ENCODE data around the gene RASSF10. TPM values are rescaled to one million over a fixed set of nuclear protein-coding genes. Genes with fewer than 3 reads are reported as not detected.

RASSF10 gene
- total RNA-seq, 1 experiment from 2014 or later = not detected

DNA sequence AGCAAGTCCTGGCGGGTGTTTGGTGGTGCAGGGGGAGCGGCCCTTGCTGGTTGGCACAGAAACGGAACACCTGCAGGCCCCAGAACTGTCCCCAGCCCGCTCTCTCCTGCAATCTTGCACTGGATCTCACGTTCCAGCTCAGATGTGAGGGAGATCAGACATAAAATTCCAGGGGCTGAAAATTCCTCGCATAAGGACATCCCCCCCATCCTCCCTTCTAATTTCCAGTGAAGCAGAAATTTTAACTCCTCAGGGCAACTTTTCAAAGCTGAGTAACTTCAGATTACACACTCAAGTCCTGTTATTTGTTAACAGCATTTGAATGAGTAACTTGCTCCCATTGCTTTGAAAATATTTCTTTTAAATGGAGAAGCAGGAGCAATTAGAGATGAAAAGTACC is 40.3 kb upstream of the RASSF10 start:
- H3K4me1 ChIP-seq (ENCODE audit: low read length) = no peaks in the 10 kb centered on the region
- no peaks in the 10 kb centered on the region for H4K20me1 ChIP-seq (ENCODE audit: insufficient read depth, low read depth, low read length)
- no peak overlapping the region for H2AFZ ChIP-seq (ENCODE audit: low read length)
- H3K4me2 ChIP-seq (ENCODE audit: low read depth, low read length, poor library complexity, severe bottlenecking) = no peak overlapping the region
- no peaks in the 10 kb centered on the region for H3K79me2 ChIP-seq (ENCODE audit: low read length)
- DNase-seq = no peak
- no peaks in the 10 kb centered on the region for H3K9me2 ChIP-seq (replicated peaks; ENCODE audit: insufficient read depth, low read length)
- H3K27ac ChIP-seq (ENCODE audit: low read length) = no peak overlapping the region
- no peaks in the 10 kb centered on the region for H3K36me3 ChIP-seq (ENCODE audit: insufficient read depth, low read length)
- peaks cover 1% of the 10 kb centered on the region; the same call in 1 of the 2 replicates for H3K27me3 ChIP-seq (ENCODE audit: low read length)
- H3K9ac ChIP-seq (ENCODE audit: low read length) = no peak overlapping the region
- no peak overlapping the region for H3K4me3 ChIP-seq (ENCODE audit: low read length)
- H3K9me3 ChIP-seq (ENCODE audit: low read length) = no peaks in the 10 kb centered on the region

GRCh38 chr11:12971955-12972354 is 37.2 kb upstream of the RASSF10 start:
- Histone ChIP-seq H3K9me2 (replicated peaks; ENCODE audit: insufficient read depth, low read length) (no peaks in the 10 kb centered on the region), H3K27ac (ENCODE audit: low read length) (no peak overlapping the region), H4K20me1 (ENCODE audit: insufficient read depth, low read depth, low read length) (no peaks in the 10 kb centered on the region), H3K9ac (ENCODE audit: low read length) (no peak overlapping the region), H3K27me3 (ENCODE audit: low read length) (peaks cover 6% of the 10 kb centered on the region; the same call in 1 of the 2 replicates), H3K4me3 (ENCODE audit: low read length) (no peak overlapping the region), H3K4me2 (ENCODE audit: low read depth, low read length, poor library complexity, severe bottlenecking) (no peak overlapping the region), H3K4me1 (ENCODE audit: low read length) (no peaks in the 10 kb centered on the region), H3K79me2 (ENCODE audit: low read length) (no peaks in the 10 kb centered on the region), H3K9me3 (ENCODE audit: low read length) (no peaks in the 10 kb centered on the region), H3K36me3 (ENCODE audit: insufficient read depth, low read length) (no peaks in the 10 kb centered on the region), H2AFZ (ENCODE audit: low read length) (no peak overlapping the region)
- DNase-seq = no peak

DNA sequence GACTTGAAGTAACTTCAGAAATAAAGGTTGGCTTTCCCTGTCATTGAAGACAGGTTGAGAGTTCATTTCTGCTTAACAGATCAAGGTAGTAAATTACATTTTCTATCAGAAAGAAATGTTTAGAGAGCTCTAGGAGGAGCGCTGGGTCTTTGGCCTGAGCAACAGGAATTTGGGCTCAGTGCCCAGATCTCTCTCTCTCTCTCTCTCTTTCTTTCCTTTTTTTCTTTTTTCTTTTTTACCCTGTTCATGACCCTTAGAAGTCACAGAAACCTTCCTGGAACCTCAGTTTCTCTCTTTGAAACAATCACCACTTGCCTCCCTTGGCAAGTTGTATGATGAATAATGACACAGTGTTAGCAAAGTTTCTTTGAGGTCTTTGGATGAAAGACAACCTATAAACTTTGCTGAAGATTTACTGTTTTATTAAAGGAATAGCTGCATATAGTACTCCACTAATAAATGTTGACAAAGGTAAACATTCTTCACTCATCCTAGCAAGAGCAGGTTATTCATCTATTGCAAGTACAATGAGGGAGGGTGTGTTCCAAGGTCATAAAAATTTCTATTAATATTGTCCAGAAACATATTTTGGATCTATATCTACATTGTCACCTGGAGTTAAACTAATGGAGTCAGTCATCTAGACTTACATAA is 35.5 kb upstream of the RASSF10 start:
- no peaks in the 10 kb centered on the region for H3K79me2 ChIP-seq (ENCODE audit: low read length)
- no peak overlapping the region for H3K9ac ChIP-seq (ENCODE audit: low read length)
- H3K27ac ChIP-seq (ENCODE audit: low read length) = no peak overlapping the region
- H3K36me3 ChIP-seq (ENCODE audit: insufficient read depth, low read length) = no peaks in the 10 kb centered on the region
- H3K4me2 ChIP-seq (ENCODE audit: low read depth, low read length, poor library complexity, severe bottlenecking) = no peak overlapping the region
- H3K9me3 ChIP-seq (ENCODE audit: low read length) = no peaks in the 10 kb centered on the region
- no peaks in the 10 kb centered on the region for H4K20me1 ChIP-seq (ENCODE audit: insufficient read depth, low read depth, low read length)
- no peak for DNase-seq
- H3K9me2 ChIP-seq (replicated peaks; ENCODE audit: insufficient read depth, low read length) = no peaks in the 10 kb centered on the region
- H2AFZ ChIP-seq (ENCODE audit: low read length) = no peak overlapping the region
- H3K4me1 ChIP-seq (ENCODE audit: low read length) = no peaks in the 10 kb centered on the region
- H3K4me3 ChIP-seq (ENCODE audit: low read length) = no peak overlapping the region
- peaks cover 6% of the 10 kb centered on the region; the same call in 1 of the 2 replicates for H3K27me3 ChIP-seq (ENCODE audit: low read length)

DNA sequence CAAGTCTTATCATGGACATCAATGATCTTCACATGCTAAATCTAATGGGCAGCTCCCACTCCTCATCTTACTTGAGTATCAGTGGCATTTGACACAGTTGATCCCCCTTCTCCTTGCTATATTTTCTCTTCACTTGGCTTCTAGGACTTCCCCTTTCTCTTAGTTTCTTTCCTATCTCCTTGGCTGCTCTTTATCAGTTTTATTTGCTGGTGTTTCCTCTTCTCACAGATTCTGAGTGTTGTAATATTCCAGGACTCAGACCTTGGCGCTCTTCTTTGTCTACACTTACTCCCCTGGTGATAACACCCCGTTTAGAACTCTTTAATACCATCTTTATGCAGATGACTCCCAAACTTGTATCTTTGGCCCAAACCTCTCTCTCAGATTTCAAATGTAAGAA is 33.9 kb upstream of the RASSF10 start:
- no peaks in the 10 kb centered on the region for H3K9me2 ChIP-seq (replicated peaks; ENCODE audit: insufficient read depth, low read length)
- H3K36me3 ChIP-seq (ENCODE audit: insufficient read depth, low read length) = no peaks in the 10 kb centered on the region
- H3K4me1 ChIP-seq (ENCODE audit: low read length) = no peaks in the 10 kb centered on the region
- no peak overlapping the region for H3K4me3 ChIP-seq (ENCODE audit: low read length)
- no peaks in the 10 kb centered on the region for H3K9me3 ChIP-seq (ENCODE audit: low read length)
- no peaks in the 10 kb centered on the region for H4K20me1 ChIP-seq (ENCODE audit: insufficient read depth, low read depth, low read length)
- H2AFZ ChIP-seq (ENCODE audit: low read length) = no peak overlapping the region
- H3K27me3 ChIP-seq (ENCODE audit: low read length) = peaks cover 6% of the 10 kb centered on the region; the same call in 1 of the 2 replicates
- no peak overlapping the region for H3K9ac ChIP-seq (ENCODE audit: low read length)
- no peaks in the 10 kb centered on the region for H3K79me2 ChIP-seq (ENCODE audit: low read length)
- H3K27ac ChIP-seq (ENCODE audit: low read length) = no peak overlapping the region
- no peak for DNase-seq
- H3K4me2 ChIP-seq (ENCODE audit: low read depth, low read length, poor library complexity, severe bottlenecking) = no peak overlapping the region

GRCh38 chr11:12979928-12980689 is 29.0 kb upstream of the RASSF10 start:
- no peaks in the 10 kb centered on the region for H3K79me2 ChIP-seq (ENCODE audit: low read length)
- H3K27ac ChIP-seq (ENCODE audit: low read length) = no peak overlapping the region
- no peak overlapping the region for H3K4me3 ChIP-seq (ENCODE audit: low read length)
- no peak overlapping the region for H3K4me2 ChIP-seq (ENCODE audit: low read depth, low read length, poor library complexity, severe bottlenecking)
- no peaks in the 10 kb centered on the region for H3K4me1 ChIP-seq (ENCODE audit: low read length)
- no peak overlapping the region for H2AFZ ChIP-seq (ENCODE audit: low read length)
- H3K9me2 ChIP-seq (replicated peaks; ENCODE audit: insufficient read depth, low read length) = no peaks in the 10 kb centered on the region
- H3K36me3 ChIP-seq (ENCODE audit: insufficient read depth, low read length) = no peaks in the 10 kb centered on the region
- no peak for DNase-seq
- H3K27me3 ChIP-seq (ENCODE audit: low read length) = no peaks in the 10 kb centered on the region
- H3K9me3 ChIP-seq (ENCODE audit: low read length) = no peaks in the 10 kb centered on the region
- H3K9ac ChIP-seq (ENCODE audit: low read length) = no peak overlapping the region
- no peaks in the 10 kb centered on the region for H4K20me1 ChIP-seq (ENCODE audit: insufficient read depth, low read depth, low read length)

- no peak for DNase-seq
- Histone ChIP-seq H3K4me2 (ENCODE audit: low read depth, low read length, poor library complexity, severe bottlenecking) (no peak overlapping the region), H3K9me3 (ENCODE audit: low read length) (no peaks in the 10 kb centered on the region), H3K27ac (ENCODE audit: low read length) (no peak overlapping the region), H3K79me2 (ENCODE audit: low read length) (no peaks in the 10 kb centered on the region), H2AFZ (ENCODE audit: low read length) (no peak overlapping the region), H3K4me3 (ENCODE audit: low read length) (no peak overlapping the region), H3K27me3 (ENCODE audit: low read length) (no peaks in the 10 kb centered on the region), H4K20me1 (ENCODE audit: insufficient read depth, low read depth, low read length) (no peaks in the 10 kb centered on the region), H3K9me2 (replicated peaks; ENCODE audit: insufficient read depth, low read length) (no peaks in the 10 kb centered on the region), H3K4me1 (ENCODE audit: low read length) (no peaks in the 10 kb centered on the region), H3K36me3 (ENCODE audit: insufficient read depth, low read length) (no peaks in the 10 kb centered on the region), H3K9ac (ENCODE audit: low read length) (no peak overlapping the region)
Observed at GRCh38 chr11:12981676-12982522, 27.2 kb upstream of the RASSF10 start.

GRCh38 chr11:12983336-12983735 is 25.8 kb upstream of the RASSF10 start:
- no peaks in the 10 kb centered on the region for H3K27me3 ChIP-seq (ENCODE audit: low read length)
- no peaks in the 10 kb centered on the region for H3K4me1 ChIP-seq (ENCODE audit: low read length)
- no peak overlapping the region for H3K27ac ChIP-seq (ENCODE audit: low read length)
- H3K4me2 ChIP-seq (ENCODE audit: low read depth, low read length, poor library complexity, severe bottlenecking) = no peak overlapping the region
- H3K79me2 ChIP-seq (ENCODE audit: low read length) = no peaks in the 10 kb centered on the region
- no peaks in the 10 kb centered on the region for H3K36me3 ChIP-seq (ENCODE audit: insufficient read depth, low read length)
- H4K20me1 ChIP-seq (ENCODE audit: insufficient read depth, low read depth, low read length) = no peaks in the 10 kb centered on the region
- H2AFZ ChIP-seq (ENCODE audit: low read length) = no peak overlapping the region
- H3K9ac ChIP-seq (ENCODE audit: low read length) = no peak overlapping the region
- H3K9me3 ChIP-seq (ENCODE audit: low read length) = no peaks in the 10 kb centered on the region
- no peak overlapping the region for H3K4me3 ChIP-seq (ENCODE audit: low read length)
- no peaks in the 10 kb centered on the region for H3K9me2 ChIP-seq (replicated peaks; ENCODE audit: insufficient read depth, low read length)
- DNase-seq = no peak
